Activated T-helper 1 cell treated with anti-CD3 and anti-CD28 coated beads, Interleukin-12 subunit alpha, Interleukin-12 subunit beta, Interleukin-2, Interleukin-4 antibody, amounts not matched to agents 30 ng/mL and 10 ng/mL and 1 ng/mL, durations not matched to agents 14 hours and 24 hours and 36 hours (primary cell): ENCODE data around the gene VPS18. TPM values are rescaled to one million over a fixed set of nuclear protein-coding genes. Genes with fewer than 3 reads are reported as not detected.
A peak's percentile ranks its signal among the peaks of the same experiment; 100 is the strongest.

Experiments used
- DNase-seq: peaks from one replicate; pipeline ENCODE4 v3.0.0; 2021; ENCODE audit warnings: low spot score
- H3K27ac Mint-ChIP-seq: one replicate; pipeline ENCODE4 v1.8.0; 2021; ENCODE audit warnings: mild to moderate bottlenecking, mixed read lengths
- H3K27me3 Mint-ChIP-seq: one replicate; pipeline ENCODE4 v1.8.0; 2022; ENCODE audit warnings: mild to moderate bottlenecking, moderate library complexity, mixed read lengths; ENCODE audit not compliant: insufficient read depth
- H3K36me3 Mint-ChIP-seq: one replicate; pipeline ENCODE4 v1.8.0; 2021; ENCODE audit warnings: low read depth, mixed read lengths
- H3K4me1 Mint-ChIP-seq: one replicate; pipeline ENCODE4 v1.8.0; 2021; ENCODE audit warnings: low read depth, mixed read lengths
- H3K4me3 Mint-ChIP-seq: one replicate; pipeline ENCODE4 v1.8.0; 2021; ENCODE audit warnings: mild to moderate bottlenecking, moderate library complexity, mixed read lengths
- H3K9me3 Mint-ChIP-seq: one replicate; pipeline ENCODE4 v1.8.0; 2021; ENCODE audit warnings: mixed read lengths
- intact Hi-C: fragments of 100-400 bp; cut with micrococcal nuclease; formaldehyde crosslinking; loops from one replicate; pipeline ENCODE4 v1.15.1; 2024
- total RNA-seq: library from RNA; stranded (reverse); gene quantifications from 2 replicates; pipeline ENCODE4 v1.2.3, GENCODE V29; 2022

The VPS18 gene
- total RNA-seq, 1 donor from 2014 or later: 16.7 TPM

DNA sequence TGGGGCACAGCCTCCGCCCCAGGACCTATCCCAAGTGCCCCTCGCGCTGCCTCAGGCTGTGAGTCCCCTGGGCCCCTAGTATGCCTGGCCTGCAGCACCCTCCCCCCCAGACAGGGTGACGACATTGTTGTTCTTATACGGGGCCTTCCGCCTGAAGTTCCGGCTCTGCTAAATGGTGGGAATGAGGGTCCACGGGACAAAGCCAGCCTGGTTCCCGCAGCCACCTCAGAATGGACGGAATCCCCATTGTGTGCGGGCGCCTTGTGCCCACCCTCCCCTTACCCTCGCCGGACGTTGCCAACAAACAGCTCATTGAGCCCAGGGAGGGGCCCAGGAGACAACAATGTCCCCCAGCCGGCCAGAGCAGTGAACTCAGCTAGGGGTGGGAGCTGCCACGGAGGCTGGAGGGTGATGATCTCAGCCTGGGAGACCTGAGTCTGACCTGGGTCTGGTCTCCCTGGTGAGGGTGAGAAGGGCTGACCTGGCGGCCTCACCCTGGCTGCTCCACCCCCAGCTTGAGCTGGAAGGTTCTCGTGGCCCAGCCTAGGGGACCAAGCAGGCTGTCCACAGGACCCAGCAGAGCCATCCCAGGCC lies 24.6 kb downstream of the VPS18 start:
- H3K36me3 Mint-ChIP-seq: no peaks in the 10 kb centered on the region
- DNase-seq: no peak
- intact Hi-C loops: no loop called here

GRCh38 chr15:40921949-40922607 lies 27.8 kb downstream of the VPS18 start:
- intact Hi-C loops: loop anchor here (10.0 kb wide), 1 partner anchor 573 kb away; the partner anchor contains the start of gene ITPKA
- H3K27me3 Mint-ChIP-seq: peaks cover 31% of the 10 kb centered on the region
- H3K27ac Mint-ChIP-seq: no peak overlapping the region
- no peak overlapping the region for H3K4me3 Mint-ChIP-seq
- peaks cover 9% of the 10 kb centered on the region for H3K4me1 Mint-ChIP-seq
- DNase-seq: no peak
- H3K36me3 Mint-ChIP-seq: no peaks in the 10 kb centered on the region
- H3K9me3 Mint-ChIP-seq: no peaks in the 10 kb centered on the region

More for the DNA sequence above, 24.6 kb downstream of the VPS18 start:
- Mint-ChIP-seq H3K27me3 (peaks cover 9% of the 10 kb centered on the region), H3K9me3 (no peaks in the 10 kb centered on the region), H3K4me3 (no peak overlapping the region), H3K27ac (no peak overlapping the region), H3K4me1 (no peaks in the 10 kb centered on the region)

DNA sequence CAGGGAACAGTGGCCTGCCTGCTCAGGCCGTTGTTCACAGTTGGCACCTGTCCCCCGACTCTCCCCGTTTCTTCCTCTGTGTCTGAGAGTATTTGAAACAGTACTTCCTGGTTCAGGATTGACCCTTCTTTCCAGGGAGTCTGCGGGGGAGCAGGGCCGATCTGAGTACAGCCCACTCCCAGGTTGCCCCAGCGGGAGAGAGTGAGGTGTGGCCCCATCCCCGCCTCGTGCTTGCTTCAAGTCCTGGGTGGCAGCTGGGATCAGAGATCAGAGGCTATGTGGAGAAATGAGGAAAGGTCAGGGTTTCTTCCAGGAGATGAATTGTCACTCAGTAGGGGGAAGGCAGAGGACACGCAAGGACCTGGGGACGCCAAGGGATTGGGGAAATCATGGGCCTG lies 28.4 kb downstream of the VPS18 start:
- Mint-ChIP-seq H3K27me3 (peaks cover 33% of the 10 kb centered on the region), H3K9me3 (no peaks in the 10 kb centered on the region), H3K27ac (no peak overlapping the region), H3K36me3 (no peaks in the 10 kb centered on the region), H3K4me3 (no peak overlapping the region), H3K4me1 (peaks cover 12% of the 10 kb centered on the region)
- DNase-seq: no peak
- intact Hi-C loops: loop anchor here (10.0 kb wide), 1 partner anchor 572 kb away; the partner anchor contains the start of gene ITPKA

DNA sequence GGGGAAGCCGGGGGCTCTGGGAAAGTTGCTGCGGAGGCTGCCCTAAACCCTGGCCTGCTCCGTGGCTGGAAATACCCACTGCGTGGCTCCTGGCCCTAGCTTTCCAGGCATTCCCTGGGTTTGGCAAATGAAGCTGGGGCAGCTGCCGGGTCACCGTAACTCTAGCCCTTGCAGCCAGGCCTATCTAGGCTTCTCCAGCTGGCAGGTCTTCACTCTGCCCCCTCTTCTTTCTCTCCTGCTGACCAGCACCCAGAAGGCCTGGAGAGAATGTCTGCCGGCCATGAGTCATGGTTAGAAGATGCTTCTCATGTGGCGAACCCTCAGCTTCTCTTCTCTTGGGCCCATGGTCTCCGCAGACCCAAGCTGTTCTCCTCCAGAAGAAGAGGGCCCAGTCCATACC lies 29.3 kb downstream of the VPS18 start:
- Mint-ChIP-seq H3K9me3 (no peaks in the 10 kb centered on the region), H3K36me3 (no peaks in the 10 kb centered on the region), H3K27me3 (peaks cover 34% of the 10 kb centered on the region), H3K27ac (no peak overlapping the region), H3K4me1 (peaks cover 14% of the 10 kb centered on the region), H3K4me3 (no peak overlapping the region)
- DNase-seq: no peak
- intact Hi-C loops: loop anchor here (10.0 kb wide), 1 partner anchor 571 kb away; the partner anchor contains the start of gene ITPKA

DNA sequence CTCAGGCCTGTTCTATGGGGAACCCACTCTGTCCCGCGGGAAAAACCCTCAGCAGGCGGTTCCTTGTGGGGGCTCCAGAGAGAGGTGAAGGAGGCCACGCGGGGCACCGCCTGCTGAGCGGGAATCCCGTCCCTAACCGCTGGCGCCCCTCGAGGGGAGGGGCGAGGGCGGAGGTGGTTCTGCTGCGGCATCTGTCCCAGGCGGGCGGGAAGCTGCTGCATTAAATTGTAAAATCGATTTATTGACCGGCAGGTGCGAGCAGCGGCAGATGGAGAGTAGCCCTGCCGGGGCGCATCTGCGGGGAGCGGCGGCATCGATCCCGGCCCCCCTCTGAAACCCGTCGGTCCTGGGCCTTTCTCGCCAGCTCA lies 31.2 kb downstream of the VPS18 start:
- Mint-ChIP-seq H3K4me1 (peaks cover 30% of the 10 kb centered on the region), H3K36me3 (no peaks in the 10 kb centered on the region), H3K4me3 (no peak overlapping the region), H3K9me3 (no peaks in the 10 kb centered on the region), H3K27ac (no peak overlapping the region), H3K27me3 (peaks cover 50% of the 10 kb centered on the region)
- intact Hi-C loops: loop anchor here (10.0 kb wide), 1 partner anchor 569 kb away; the partner anchor contains the start of gene ITPKA
- no peak for DNase-seq

DNA sequence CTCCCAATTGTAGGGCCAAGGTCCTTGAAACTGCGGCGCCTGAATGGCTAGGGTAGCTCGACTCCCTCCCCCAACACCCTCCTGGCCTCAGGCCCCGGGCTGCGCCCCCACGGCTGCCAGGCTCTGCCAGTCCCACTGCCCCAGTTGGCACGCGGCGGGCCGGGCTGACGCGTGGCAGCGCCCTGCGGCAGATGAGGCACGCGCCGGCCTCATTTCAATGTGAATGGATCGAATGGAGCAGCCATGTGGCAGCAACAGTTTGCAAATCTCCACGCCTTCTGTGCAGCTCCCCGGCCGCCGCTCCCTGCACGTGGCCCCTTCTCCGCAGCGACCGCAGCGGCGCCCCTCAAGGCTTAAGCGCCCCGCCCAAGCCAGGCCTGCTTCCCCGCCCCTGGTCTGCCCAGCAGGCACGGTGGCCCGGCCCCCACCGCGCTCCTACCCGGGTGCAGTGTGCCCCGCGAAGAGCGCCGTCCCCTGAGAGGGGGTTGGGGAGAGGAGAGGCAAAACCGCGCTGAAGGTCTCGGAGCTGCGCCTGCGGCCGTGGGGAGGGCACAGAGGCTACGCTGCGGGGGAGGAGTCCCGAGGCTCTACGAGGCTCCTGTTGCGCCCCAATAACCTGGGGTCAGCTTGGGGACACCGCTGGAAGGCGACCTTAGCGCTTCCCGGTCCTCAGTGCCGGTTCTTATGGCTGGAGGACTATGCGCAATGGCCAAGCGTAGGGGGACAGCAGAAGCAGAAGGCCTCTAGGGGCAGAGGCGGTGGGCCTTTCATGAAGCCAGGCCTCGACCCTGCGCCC lies 31.8 kb downstream of the VPS18 start:
- Mint-ChIP-seq H3K36me3 (no peaks in the 10 kb centered on the region), H3K4me1 (peaks cover 36% of the 10 kb centered on the region), H3K27ac (no peak overlapping the region), H3K4me3 (no peak overlapping the region), H3K27me3 (peaks cover 53% of the 10 kb centered on the region), H3K9me3 (no peaks in the 10 kb centered on the region)
- intact Hi-C loops: loop anchor here (10.0 kb wide), 1 partner anchor 569 kb away; the partner anchor contains the start of gene ITPKA
- DNase-seq: no peak

DNA sequence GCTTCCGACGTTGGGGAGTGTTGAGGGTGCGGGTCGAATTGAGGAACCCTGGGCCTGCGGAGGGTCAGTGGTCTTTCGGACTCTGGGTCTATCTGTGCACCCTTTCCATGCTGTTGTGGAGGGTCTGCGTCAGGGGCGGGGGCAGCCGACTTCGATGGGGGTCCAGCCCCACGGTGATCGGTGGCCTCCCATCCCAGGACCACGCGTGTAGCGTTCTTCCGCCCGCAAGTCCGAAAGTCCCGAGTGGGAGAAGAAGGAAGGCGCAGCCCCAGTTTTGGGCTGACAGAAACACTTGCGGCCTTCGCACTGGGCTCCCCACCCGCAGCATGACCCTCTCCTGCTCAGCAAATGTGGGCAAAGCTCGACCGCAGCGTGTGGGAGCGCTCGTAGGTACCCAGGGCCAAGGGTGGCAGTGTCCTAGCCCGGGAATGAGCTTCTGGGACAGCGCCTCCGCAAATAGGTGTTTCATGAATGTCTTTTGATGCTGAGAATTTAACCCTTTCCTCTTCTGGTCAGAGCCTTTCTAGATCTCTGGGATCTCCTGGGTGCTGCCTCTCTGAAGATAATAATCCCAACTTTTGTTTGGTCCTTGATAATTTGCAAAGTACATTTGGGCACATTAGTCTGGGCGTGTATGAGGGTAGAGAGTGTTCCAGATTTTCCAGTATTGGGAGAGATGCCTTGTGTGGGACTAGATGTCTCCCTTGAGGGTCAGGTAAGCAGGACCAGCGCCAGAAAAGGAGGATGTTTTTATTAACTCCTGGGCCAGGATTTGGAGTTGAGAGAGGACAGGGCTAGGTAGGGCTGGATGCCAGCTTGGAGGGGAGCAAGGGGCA lies 32.6 kb downstream of the VPS18 start:
- Mint-ChIP-seq H3K36me3 (no peaks in the 10 kb centered on the region), H3K4me1 (peaks cover 39% of the 10 kb centered on the region), H3K27me3 (peaks cover 57% of the 10 kb centered on the region), H3K4me3 (peak overlapping the region; percentile 25), H3K27ac (no peak overlapping the region), H3K9me3 (no peaks in the 10 kb centered on the region)
- no peak for DNase-seq
- intact Hi-C loops: loop anchor here (10.0 kb wide), 1 partner anchor 568 kb away; the partner anchor contains the start of gene ITPKA

DNA sequence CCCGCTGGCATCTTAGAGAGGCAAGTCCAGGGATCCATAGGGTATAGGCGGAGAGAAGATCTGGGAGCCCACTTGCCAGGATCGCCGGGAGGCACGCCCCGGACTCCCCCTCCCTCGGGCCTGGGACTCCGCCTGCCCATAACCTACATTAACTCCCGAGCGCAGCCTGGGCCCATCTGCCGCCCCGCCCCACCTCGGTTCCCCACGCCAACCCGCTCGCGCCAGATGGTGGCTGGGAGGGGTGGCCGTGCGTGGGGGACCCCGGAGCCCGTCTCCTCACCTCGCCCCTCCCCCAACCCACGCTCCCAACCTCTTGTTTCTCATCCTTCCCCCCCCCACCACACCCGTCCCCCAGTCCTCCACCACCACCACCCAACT lies 33.2 kb downstream of the VPS18 start:
- Mint-ChIP-seq H3K27ac (no peak overlapping the region), H3K36me3 (no peaks in the 10 kb centered on the region), H3K4me3 (peak overlapping the region; percentile 25), H3K27me3 (peaks cover 63% of the 10 kb centered on the region), H3K4me1 (peaks cover 45% of the 10 kb centered on the region), H3K9me3 (no peaks in the 10 kb centered on the region)
- intact Hi-C loops: loop anchor here (10.0 kb wide), 1 partner anchor 567 kb away; the partner anchor contains the start of gene ITPKA
- DNase-seq: no peak

GRCh38 chr15:40927873-40928806 lies 33.9 kb downstream of the VPS18 start:
- Mint-ChIP-seq H3K9me3 (no peaks in the 10 kb centered on the region), H3K4me3 (peak overlapping the region; percentile 74), H3K36me3 (no peaks in the 10 kb centered on the region), H3K27me3 (peaks cover 65% of the 10 kb centered on the region), H3K27ac (peak overlapping the region; percentile 65), H3K4me1 (peaks cover 45% of the 10 kb centered on the region)
- intact Hi-C loops: loop anchor here (10.0 kb wide), 1 partner anchor 567 kb away; the partner anchor contains the start of gene ITPKA
- no peak for DNase-seq

DNA sequence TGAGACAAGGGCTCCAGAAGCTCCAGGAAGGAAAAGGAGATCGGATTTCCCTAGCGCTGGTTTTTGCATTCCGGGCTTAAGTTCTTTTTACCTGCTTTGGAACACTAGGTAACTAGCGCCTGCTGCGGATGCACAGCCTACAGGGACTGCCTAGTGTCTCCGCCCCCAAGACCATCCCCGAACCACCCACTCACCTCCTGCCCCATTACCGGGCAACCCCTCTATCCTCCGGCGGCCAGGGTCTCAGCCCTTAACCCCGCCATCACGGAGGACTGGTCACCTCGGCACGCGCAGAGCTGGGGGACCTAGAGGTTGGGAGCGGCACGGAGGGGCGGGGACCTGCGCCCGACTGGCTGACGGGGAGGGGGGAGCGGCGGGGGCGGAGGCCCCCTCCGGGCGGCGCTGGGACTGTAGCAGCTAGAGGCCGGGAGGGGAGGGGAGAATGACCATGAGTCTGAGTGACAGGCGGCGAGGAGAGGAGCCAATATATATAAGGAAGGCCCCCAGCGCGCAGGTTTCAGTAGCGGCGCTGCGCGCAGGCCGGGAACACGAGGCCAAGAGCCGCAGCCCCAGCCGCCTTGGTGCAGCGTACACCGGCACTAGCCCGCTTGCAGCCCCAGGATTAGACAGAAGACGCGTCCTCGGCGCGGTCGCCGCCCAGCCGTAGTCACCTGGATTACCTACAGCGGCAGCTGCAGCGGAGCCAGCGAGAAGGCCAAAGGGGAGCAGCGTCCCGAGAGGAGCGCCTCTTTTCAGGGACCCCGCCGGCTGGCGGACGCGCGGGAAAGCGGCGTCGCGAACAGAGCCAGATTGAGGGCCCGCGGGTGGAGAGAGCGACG lies 34.8 kb downstream of the VPS18 start, which contains the start of gene DLL4:
Gene DLL4, plus strand, starts transcription at position 520 of the 839 bp plus-strand sequence. CDS start 329 bp downstream, outside the sequence.
- H3K27ac Mint-ChIP-seq: peak within 1 kb of the TSS; percentile 65
- intact Hi-C loops: loop anchor here (1.0 to 10.0 kb wide), 2 partner anchors 12 to 566 kb away; partner anchors contain the start of gene ITPKA
- H3K36me3 Mint-ChIP-seq: no peaks in the 10 kb centered on the region
- H3K9me3 Mint-ChIP-seq: no peaks in the 10 kb centered on the region
- peaks cover 45% of the 10 kb centered on the region for H3K4me1 Mint-ChIP-seq
- H3K4me3 Mint-ChIP-seq: peak within 1 kb of the TSS; percentile 74
- DNase-seq: no peak
- H3K27me3 Mint-ChIP-seq: peaks cover 66% of the 10 kb centered on the region
